T-helper 2 cell treated with Interferon-gamma antibody and Interleukin-4, amounts not matched to agents 5 μg/mL and 100 μg/mL, for 36 hours (primary cell): ENCODE measurements around the gene KCNQ2.

ENCODE experiments used
- DNase-seq: peaks from one replicate; pipeline ENCODE4 v3.0.0; 2021; ENCODE audit warnings: low spot score
- H3K27ac Mint-ChIP-seq: one replicate; pipeline ENCODE4 v1.8.0; 2021; ENCODE audit warnings: mild to moderate bottlenecking, mixed read lengths
- H3K27me3 Mint-ChIP-seq: one replicate; pipeline ENCODE4 v1.8.0; 2021; ENCODE audit warnings: low read depth, mixed read lengths
- H3K36me3 Mint-ChIP-seq: one replicate; pipeline ENCODE4 v1.8.0; 2021; ENCODE audit warnings: low read depth, mixed read lengths
- H3K4me1 Mint-ChIP-seq: one replicate; pipeline ENCODE4 v1.8.0; 2021; ENCODE audit warnings: low read depth, mixed read lengths
- H3K4me3 Mint-ChIP-seq: one replicate; pipeline ENCODE4 v1.8.0; 2022; ENCODE audit warnings: mild to moderate bottlenecking, moderate library complexity, mixed read lengths
- H3K9me3 Mint-ChIP-seq: one replicate; pipeline ENCODE4 v1.8.0; 2021; ENCODE audit warnings: mixed read lengths

Gene KCNQ2

GRCh38 chr20:63407928-63408683 lies 64.3 kb downstream of the KCNQ2 start:
- Mint-ChIP-seq H3K36me3 (no peaks in the 10 kb centered on the region), H3K4me1 (no peaks in the 10 kb centered on the region)

GRCh38 chr20:63406617-63407245 lies 65.7 kb downstream of the KCNQ2 start:
- Mint-ChIP-seq H3K9me3 (no peaks in the 10 kb centered on the region), H3K27me3 (no peaks in the 10 kb centered on the region), H3K4me3 (no peak overlapping the region), H3K4me1 (no peaks in the 10 kb centered on the region), H3K27ac (no peak overlapping the region), H3K36me3 (no peaks in the 10 kb centered on the region)
- DNase-seq, result no peak

More at GRCh38 chr20:63407928-63408683, 64.3 kb downstream of the KCNQ2 start:
- Mint-ChIP-seq H3K9me3 (no peaks in the 10 kb centered on the region), H3K4me3 (no peak overlapping the region), H3K27ac (no peak overlapping the region), H3K27me3 (no peaks in the 10 kb centered on the region)
- DNase-seq, result no peak

DNA sequence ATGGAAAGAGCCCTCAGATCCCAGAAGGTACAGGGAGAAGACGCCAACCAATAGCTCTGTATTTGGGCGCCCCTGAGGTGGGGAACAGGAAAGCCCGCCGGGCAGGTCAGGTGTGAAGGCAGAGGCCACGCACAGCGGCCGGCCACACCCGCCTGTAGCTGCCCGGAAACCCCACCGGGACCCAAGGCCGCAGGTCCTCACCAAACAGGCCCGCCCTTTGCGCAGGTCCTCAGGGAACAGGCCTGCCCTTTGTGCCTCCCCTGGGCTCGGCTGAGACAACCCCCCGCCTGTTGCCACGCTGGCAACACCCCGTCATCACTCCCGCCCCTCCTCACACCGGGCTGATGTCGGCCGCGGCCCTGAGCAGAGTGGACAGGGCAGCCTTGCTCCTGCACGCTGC lies 66.4 kb downstream of the KCNQ2 start:
- Mint-ChIP-seq H3K36me3 (no peaks in the 10 kb centered on the region), H3K27ac (no peak overlapping the region), H3K9me3 (no peaks in the 10 kb centered on the region), H3K4me3 (no peak overlapping the region), H3K27me3 (no peaks in the 10 kb centered on the region), H3K4me1 (no peaks in the 10 kb centered on the region)
- DNase-seq, result no peak

DNA sequence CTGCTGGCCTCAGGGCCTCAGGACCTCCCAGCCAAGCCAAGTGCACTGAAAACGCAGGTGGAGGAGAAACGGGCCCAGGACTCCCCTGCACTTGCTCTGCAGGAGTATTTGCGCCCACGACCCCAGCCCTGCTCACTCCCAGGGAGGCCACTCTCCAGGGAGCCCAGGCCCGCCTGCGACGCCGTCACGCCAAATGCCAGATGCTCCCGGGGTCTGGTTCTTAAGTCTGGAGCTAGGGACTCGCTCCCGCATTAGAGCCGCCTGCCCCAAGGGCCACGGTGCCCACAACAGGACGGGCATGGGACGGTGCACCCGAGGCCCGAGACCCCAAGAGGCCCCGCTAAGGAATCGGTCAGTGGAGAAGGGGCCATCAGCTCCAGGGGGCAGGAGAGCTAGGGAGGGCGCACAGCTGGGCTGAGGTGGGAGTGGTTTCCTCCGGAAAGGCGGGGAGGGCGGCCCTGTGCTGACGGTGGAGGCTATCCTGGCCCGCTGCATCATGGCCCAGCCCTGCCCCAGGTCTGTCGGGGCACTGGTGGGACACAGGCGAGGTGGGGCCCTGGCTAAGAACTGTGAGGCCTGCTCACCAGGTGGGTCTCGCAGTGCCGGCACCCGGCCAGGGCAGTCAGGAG lies 67.2 kb downstream of the KCNQ2 start:
- Mint-ChIP-seq H3K36me3 (no peaks in the 10 kb centered on the region), H3K27me3 (no peaks in the 10 kb centered on the region), H3K4me1 (no peaks in the 10 kb centered on the region), H3K9me3 (no peaks in the 10 kb centered on the region), H3K27ac (no peak overlapping the region), H3K4me3 (no peak overlapping the region)
- DNase-seq, result no peak

DNA sequence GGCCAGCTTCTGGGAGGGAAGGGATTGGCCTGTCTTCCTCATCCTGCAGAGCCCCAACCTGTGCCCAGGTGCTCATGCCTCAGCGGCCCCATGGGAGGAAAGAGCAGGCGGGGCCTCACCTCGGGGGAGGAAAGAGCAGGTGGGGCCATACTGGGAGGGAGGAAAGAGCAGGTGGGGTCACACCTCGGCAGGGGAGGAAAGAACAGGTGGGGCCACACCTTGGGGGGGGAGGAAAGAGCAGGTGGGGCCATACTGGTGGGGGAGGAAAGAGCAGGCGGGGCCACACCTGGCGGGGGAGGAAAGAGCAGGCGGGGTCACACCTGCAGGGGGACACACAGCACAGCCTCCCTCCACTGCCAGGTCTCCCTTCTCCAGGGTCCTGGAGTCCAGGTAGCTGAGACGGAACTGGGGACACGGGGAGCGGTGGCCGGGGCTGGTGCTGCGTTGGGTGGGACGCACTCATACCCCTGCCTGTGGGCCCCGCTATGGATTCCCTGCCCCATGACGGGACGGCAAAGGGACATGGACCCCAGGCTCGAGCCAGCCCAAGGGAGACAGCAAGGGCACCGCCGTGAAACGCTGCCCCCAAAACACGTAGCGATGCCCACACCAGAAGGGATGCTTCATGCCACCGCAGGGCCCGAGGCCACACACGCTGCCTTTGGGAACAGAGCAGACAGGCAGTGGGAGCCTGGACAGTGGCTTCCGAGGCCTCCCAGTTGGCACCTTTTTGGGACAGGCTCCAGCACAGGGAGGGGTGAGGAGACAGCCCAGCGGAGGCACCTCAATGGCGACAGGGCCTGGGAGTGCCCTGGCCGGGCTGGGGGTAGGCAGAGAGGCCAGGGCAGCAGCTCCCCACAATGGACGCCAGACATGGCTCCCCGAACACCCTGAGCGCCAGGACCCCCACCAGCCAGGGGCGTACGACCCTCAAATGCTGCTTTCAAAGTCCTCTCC lies 68.0 kb downstream of the KCNQ2 start:
- Mint-ChIP-seq H3K4me3 (no peak overlapping the region), H3K36me3 (no peaks in the 10 kb centered on the region), H3K27ac (no peak overlapping the region), H3K27me3 (no peaks in the 10 kb centered on the region), H3K4me1 (no peaks in the 10 kb centered on the region), H3K9me3 (no peaks in the 10 kb centered on the region)
- no peak for DNase-seq

DNA sequence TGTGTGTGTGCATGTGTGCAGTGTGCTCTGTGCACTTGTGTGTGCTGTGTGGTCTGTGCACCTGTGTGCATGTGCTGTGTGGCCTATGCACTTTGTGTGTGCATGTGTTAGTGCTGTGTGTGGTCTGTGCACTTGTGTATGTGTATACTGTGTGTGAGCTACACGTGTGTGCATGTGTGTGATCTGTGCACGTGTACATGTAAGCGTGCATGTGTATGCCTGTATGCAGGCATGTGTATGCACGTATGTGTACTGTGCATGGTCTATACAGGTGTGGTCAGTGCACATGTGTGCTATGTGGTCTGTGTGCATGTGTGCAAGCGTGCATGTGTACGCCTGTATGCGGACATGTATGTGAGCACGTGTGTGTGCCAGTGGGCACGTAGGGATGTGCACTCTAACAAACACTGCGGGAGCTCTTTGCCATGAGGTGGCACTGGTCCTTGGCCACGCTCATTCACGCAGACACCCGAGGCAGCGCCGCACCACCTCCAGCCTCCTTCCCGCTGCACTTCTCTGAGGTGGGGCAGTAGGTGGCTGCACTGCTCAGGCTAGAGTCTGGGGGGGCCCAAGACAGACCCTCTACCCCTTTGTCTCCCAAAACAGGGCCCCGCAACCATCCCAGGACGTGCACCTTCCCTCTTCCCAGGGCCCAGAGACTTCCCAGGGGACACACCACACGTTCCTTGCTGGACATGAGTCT lies 68.9 kb downstream of the KCNQ2 start:
- Mint-ChIP-seq H3K4me3 (no peak overlapping the region), H3K27me3 (no peaks in the 10 kb centered on the region), H3K4me1 (no peaks in the 10 kb centered on the region), H3K27ac (no peak overlapping the region), H3K36me3 (no peaks in the 10 kb centered on the region), H3K9me3 (no peaks in the 10 kb centered on the region)
- no peak for DNase-seq

DNA sequence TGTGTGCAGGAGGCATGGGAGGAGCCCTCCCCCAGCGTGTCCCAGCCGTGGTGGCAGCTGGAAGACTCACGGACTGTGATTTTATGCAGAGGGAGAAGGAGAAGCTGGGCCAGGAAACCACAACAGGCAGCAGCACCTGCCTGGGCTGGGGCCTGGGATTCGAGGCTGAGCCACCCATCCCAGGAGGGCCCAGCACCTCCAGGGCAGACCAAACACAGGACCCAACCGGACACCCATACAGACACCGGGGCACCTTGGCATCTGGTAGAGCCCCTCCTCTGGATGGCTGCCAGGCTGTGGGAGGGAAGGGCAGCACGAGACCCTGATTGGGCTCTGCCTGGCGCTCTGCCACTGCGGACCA lies 69.6 kb downstream of the KCNQ2 start:
- Mint-ChIP-seq H3K27me3 (no peaks in the 10 kb centered on the region), H3K4me3 (no peak overlapping the region), H3K27ac (no peak overlapping the region), H3K9me3 (no peaks in the 10 kb centered on the region), H3K36me3 (no peaks in the 10 kb centered on the region), H3K4me1 (no peaks in the 10 kb centered on the region)
- no peak for DNase-seq

GRCh38 chr20:63402181-63402859 lies 70.1 kb downstream of the KCNQ2 start:
- H3K4me3 Mint-ChIP-seq, result no peak overlapping the region
- H3K9me3 Mint-ChIP-seq, result no peaks in the 10 kb centered on the region
- no peak overlapping the region for H3K27ac Mint-ChIP-seq
- no peaks in the 10 kb centered on the region for H3K4me1 Mint-ChIP-seq
- no peaks in the 10 kb centered on the region for H3K27me3 Mint-ChIP-seq
- DNase-seq, result no peak
- H3K36me3 Mint-ChIP-seq, result no peaks in the 10 kb centered on the region

- no peaks in the 10 kb centered on the region for H3K36me3 Mint-ChIP-seq
Measured at GRCh38 chr20:63401384-63402110, 70.9 kb downstream of the KCNQ2 start.

GRCh38 chr20:63400486-63401210 lies 71.8 kb downstream of the KCNQ2 start:
- no peak overlapping the region for H3K27ac Mint-ChIP-seq

More at GRCh38 chr20:63401384-63402110, 70.9 kb downstream of the KCNQ2 start:
- Mint-ChIP-seq H3K9me3 (no peaks in the 10 kb centered on the region), H3K27me3 (no peaks in the 10 kb centered on the region), H3K4me3 (no peak overlapping the region), H3K4me1 (no peaks in the 10 kb centered on the region), H3K27ac (no peak overlapping the region)
- DNase-seq, result no peak

GRCh38 chr20:63399596-63400375 lies 72.7 kb downstream of the KCNQ2 start:
- no peak for DNase-seq
- H3K27ac Mint-ChIP-seq, result no peak overlapping the region
- no peaks in the 10 kb centered on the region for H3K4me1 Mint-ChIP-seq
- H3K27me3 Mint-ChIP-seq, result no peaks in the 10 kb centered on the region
- H3K36me3 Mint-ChIP-seq, result no peaks in the 10 kb centered on the region
- no peak overlapping the region for H3K4me3 Mint-ChIP-seq
- no peaks in the 10 kb centered on the region for H3K9me3 Mint-ChIP-seq

More at GRCh38 chr20:63400486-63401210, 71.8 kb downstream of the KCNQ2 start:
- Mint-ChIP-seq H3K36me3 (no peaks in the 10 kb centered on the region), H3K9me3 (no peaks in the 10 kb centered on the region), H3K27me3 (no peaks in the 10 kb centered on the region), H3K4me1 (no peaks in the 10 kb centered on the region), H3K4me3 (no peak overlapping the region)
- DNase-seq, result no peak
